ENCODE results near the gene LTB4R. TPM values are rescaled to one million over a fixed set of nuclear protein-coding genes. Genes with fewer than 3 reads are reported as not detected.
"Not testable (repeated sequence)": the region's sequence is repeated elsewhere in the genome, so short reads cannot be mapped to it uniquely, and the experiment has no call there.

Gene LTB4R
- total and polyA plus RNA-seq, 10 donors = 13.9 to 50.4 (median 32.1) TPM

GRCh38 chr14:24325041-24325530 lies 13.8 kb downstream of the LTB4R start:
- DNase-seq = no peak
- intact Hi-C loops (cut with DNase I; ENCODE audit: low total_unique reads) = no loop called here
- Histone ChIP-seq H3K36me3 (peaks cover 0 to 45% (median 2%) of the 10 kb centered on the region in 6 donors), H3K9me3 (no peaks in the 10 kb centered on the region), H3K4me3 (no peak overlapping the region), H3K27ac (no peak overlapping the region), H3K27me3 (replicated peaks in 1 of 7) (no peaks in the 10 kb centered on the region), H3K4me1 (peaks cover 11 to 53% (median 39%) of the 10 kb centered on the region in 6 donors)
- TF ChIP-seq CTCF (IDR thresholded peaks at IDR 0.05 in 8 of 11, conservative IDR thresholded peaks at IDR 0.05 in 3 of 11) (no peak), POLR2A (IDR thresholded peaks at IDR 0.05) (no peak), POLR2AphosphoS5 (IDR thresholded peaks at IDR 0.05) (no peak)
- WGBS, 5 donors = 54 to 68% (median 57%) methylated on average over 5 of the region's 5 CpGs

- Histone ChIP-seq H3K9me3 (no peaks in the 10 kb centered on the region), H3K27ac (no peak overlapping the region), H3K4me3 (no peak overlapping the region), H3K36me3 (peaks cover 0 to 43% (median 0%) of the 10 kb centered on the region in 6 donors), H3K4me1 (peaks cover 11 to 62% (median 46%) of the 10 kb centered on the region in 6 donors), H3K27me3 (replicated peaks in 1 of 7) (no peaks in the 10 kb centered on the region)
- intact Hi-C loops (cut with DNase I; ENCODE audit: low total_unique reads) = no loop called here
- no peak for TF ChIP-seq POLR2AphosphoS5 (IDR thresholded peaks at IDR 0.05)
- no peak for TF ChIP-seq CTCF (IDR thresholded peaks at IDR 0.05 in 8 of 11, conservative IDR thresholded peaks at IDR 0.05 in 3 of 11)
- no peak for TF ChIP-seq POLR2A (IDR thresholded peaks at IDR 0.05)
- no peak for DNase-seq
- 84 to 92% (median 88%) methylated on average over 7 to 9 of the region's 9 CpGs for WGBS, 5 donors
Observed at GRCh38 chr14:24325963-24326362, 14.7 kb downstream of the LTB4R start.

- 49 to 59% (median 55%) methylated on average over 2 of the region's 2 CpGs for WGBS, 5 donors
- Histone ChIP-seq H3K9me3 (no peaks in the 10 kb centered on the region), H3K27ac (peak overlapping the region in 7 of 8 donors; percentile 2 to 85 (median 73)), H3K4me1 (peaks cover 21 to 75% (median 58%) of the 10 kb centered on the region in 6 donors), H3K36me3 (peaks cover 0 to 30% (median 0%) of the 10 kb centered on the region in 6 donors), H3K27me3 (replicated peaks in 1 of 7) (peaks cover 0 to 2% (median 0%) of the 10 kb centered on the region in 7 donors), H3K4me3 (peak overlapping the region in 1 of 8 donors; percentile 3)
- TF ChIP-seq POLR2A (IDR thresholded peaks at IDR 0.05) (no peak), CTCF (IDR thresholded peaks at IDR 0.05 in 8 of 11, conservative IDR thresholded peaks at IDR 0.05 in 3 of 11) (no peak), POLR2AphosphoS5 (IDR thresholded peaks at IDR 0.05) (peak in 1 of 3 donors; percentile 69)
- intact Hi-C loops (cut with DNase I; ENCODE audit: low total_unique reads) = no loop called here
- DNase-seq = no peak
Observed at GRCh38 chr14:24327303-24327702, 16.0 kb downstream of the LTB4R start.

GRCh38 chr14:24327914-24328313 lies 16.6 kb downstream of the LTB4R start:
- DNase-seq; H3K9me3 ChIP-seq; H3K4me3 ChIP-seq; intact Hi-C loops (cut with DNase I; ENCODE audit: low total_unique reads); H3K27me3 ChIP-seq (replicated peaks in 1 of 7): not testable (repeated sequence)
- peak; percentile 41 to 80 (median 67) for TF ChIP-seq CTCF (IDR thresholded peaks at IDR 0.05 in 8 of 11, conservative IDR thresholded peaks at IDR 0.05 in 3 of 11)
- peak in 2 of 3 donors; percentile 15 to 33 for TF ChIP-seq POLR2AphosphoS5 (IDR thresholded peaks at IDR 0.05)
- Histone ChIP-seq H3K36me3 (peaks cover 0 to 24% (median 0%) of the 10 kb centered on the region in 6 donors), H3K27ac (peak overlapping the region in 7 of 8 donors; percentile 2 to 85 (median 73)), H3K4me1 (peaks cover 27 to 81% (median 65%) of the 10 kb centered on the region in 6 donors)
- 7 to 20% (median 9%) methylated on average over 7 to 9 of the region's 9 CpGs for WGBS, 5 donors

All from spleen (tissue), 11 donors.